ENCODE results near the gene ROR1.

DNA sequence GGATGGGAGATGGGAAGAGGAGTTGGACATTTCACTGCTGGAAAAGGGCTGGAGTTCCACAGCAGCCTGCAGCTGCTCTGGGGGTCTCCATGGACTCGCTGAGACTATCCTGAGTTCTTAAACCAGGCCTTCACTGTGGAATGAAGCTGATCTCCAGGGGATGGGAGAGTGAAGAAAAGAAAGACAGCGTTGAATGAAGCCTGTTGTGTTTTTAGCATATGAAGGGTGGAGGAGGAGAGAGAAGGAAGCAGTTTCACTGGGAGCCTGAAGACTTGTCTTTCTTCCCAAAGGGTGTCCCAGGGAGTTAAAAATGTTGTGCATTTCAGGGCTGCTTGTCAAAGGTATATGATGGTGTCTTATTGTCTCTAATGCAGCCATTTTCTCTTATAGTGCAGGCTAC is 9.2 kb downstream of the ROR1 start:
- TF ChIP-seq EP300 (IDR thresholded peaks at IDR 0.05; ENCODE audit: borderline replicate concordance in 1 of 2, low read depth in 1 of 2, low read length in 1 of 2) = no peak
- TF ChIP-seq, protein P1, sequence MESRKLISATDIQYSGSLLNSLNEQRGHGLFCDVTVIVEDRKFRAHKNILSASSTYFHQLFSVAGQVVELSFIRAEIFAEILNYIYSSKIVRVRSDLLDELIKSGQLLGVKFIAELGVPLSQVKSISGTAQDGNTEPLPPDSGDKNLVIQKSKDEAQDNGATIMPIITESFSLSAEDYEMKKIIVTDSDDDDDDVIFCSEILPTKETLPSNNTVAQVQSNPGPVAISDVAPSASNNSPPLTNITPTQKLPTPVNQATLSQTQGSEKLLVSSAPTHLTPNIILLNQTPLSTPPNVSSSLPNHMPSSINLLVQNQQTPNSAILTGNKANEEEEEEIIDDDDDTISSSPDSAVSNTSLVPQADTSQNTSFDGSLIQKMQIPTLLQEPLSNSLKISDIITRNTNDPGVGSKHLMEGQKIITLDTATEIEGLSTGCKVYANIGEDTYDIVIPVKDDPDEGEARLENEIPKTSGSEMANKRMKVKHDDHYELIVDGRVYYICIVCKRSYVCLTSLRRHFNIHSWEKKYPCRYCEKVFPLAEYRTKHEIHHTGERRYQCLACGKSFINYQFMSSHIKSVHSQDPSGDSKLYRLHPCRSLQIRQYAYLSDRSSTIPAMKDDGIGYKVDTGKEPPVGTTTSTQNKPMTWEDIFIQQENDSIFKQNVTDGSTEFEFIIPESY (IDR thresholded peaks at IDR 0.05; ENCODE audit: borderline replicate concordance, low read depth) = no peak
- TF ChIP-seq GATA2 (CRISPR knock-in tag; IDR thresholded peaks at IDR 0.05) = no peak
